Fibroblast of lung (primary cell): ENCODE data around the gene GAB1.

Experiments
- EZH2 ChIP-seq: IDR thresholded peaks from 2 replicates; pipeline ENCODE4 v1.5.1; 2012; ENCODE audit warnings: low read length, control low read depth, mild to moderate bottlenecking; ENCODE audit errors: missing control alignments
- TF ChIP-seq, protein P1 (sequence below), 2 donors: IDR thresholded peaks in 1 of 2; conservative IDR thresholded peaks in 1 of 2; 1 replicate in 1 of 2; 2 replicates in 1 of 2; pipeline ENCODE4 v1.5.1; 2011 to 2012; ENCODE audit warnings: low read length in 2 of 2, control low read depth in 1 of 2, inconsistent platforms in 1 of 2, low read depth in 1 of 2, mild to moderate bottlenecking in 1 of 2

DNA sequence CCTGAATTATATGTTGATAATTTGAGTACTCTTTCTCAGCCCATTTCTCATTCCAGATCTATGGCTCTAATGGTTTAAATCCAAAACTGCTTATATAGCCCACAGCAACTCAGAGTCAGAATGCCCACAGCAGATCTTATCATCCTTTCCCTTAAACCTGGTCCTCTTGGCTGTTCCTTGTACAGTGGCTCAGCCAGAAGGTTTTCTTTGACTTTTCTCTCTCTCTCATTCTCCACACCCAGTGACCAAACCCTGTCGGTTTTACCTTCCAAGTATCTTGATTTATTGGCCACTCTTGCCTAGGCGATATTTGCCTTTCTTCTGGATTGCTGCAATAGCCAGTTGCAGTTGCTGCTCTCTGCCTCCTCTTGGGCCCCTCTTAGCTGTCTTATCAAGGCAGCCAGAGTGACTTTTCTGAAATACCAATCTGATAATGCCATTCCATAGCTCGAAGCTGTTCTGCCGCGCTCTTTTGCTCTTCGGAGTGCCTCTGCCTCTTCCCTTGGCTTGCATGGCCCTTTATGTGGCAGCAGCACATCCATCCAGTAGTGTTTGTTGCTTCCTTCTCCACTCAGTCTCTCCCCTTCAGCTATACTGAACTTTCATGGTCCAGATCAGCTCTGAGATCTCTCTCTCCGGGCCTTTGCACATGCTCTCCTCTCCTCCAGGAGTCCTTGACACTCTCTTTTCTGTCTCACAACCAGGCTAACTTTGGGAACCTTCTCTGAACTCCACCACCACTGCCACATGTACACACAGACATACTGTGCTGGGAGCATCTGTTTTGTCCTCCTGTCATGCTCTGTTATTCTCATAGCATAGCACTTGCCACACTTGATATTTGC is 11.8 kb downstream of the GAB1 start:
- TF ChIP-seq, protein P1, sequence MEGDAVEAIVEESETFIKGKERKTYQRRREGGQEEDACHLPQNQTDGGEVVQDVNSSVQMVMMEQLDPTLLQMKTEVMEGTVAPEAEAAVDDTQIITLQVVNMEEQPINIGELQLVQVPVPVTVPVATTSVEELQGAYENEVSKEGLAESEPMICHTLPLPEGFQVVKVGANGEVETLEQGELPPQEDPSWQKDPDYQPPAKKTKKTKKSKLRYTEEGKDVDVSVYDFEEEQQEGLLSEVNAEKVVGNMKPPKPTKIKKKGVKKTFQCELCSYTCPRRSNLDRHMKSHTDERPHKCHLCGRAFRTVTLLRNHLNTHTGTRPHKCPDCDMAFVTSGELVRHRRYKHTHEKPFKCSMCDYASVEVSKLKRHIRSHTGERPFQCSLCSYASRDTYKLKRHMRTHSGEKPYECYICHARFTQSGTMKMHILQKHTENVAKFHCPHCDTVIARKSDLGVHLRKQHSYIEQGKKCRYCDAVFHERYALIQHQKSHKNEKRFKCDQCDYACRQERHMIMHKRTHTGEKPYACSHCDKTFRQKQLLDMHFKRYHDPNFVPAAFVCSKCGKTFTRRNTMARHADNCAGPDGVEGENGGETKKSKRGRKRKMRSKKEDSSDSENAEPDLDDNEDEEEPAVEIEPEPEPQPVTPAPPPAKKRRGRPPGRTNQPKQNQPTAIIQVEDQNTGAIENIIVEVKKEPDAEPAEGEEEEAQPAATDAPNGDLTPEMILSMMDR (conservative IDR thresholded peaks at IDR 0.05 in 1 of 2, IDR thresholded peaks at IDR 0.05 in 1 of 2; ENCODE audit: low read depth in 1 of 2, low read length in 2 of 2), result no peak
- TF ChIP-seq EZH2, result no peak
